SU-DHL-6 (cell line): Measurements from ENCODE around the gene B3GNT2.

Experiments
- CTCF ChIP-seq: fragments of 200-600 bp; sonication (generic); IDR thresholded peaks from one replicate; pipeline ENCODE4 v1.5.1; 2017; ENCODE audit warnings: antibody characterized with exemption, mild to moderate bottlenecking, low read length, moderate library complexity; ENCODE audit not compliant: insufficient read depth, poor library complexity, severe bottlenecking
- EZH2phosphoT487 ChIP-seq: fragments of 200-600 bp; sonication (generic), shearing (Covaris generic); conservative IDR thresholded peaks from 2 replicates; pipeline ENCODE4 v1.6.1; 2018; ENCODE audit warnings: mild to moderate bottlenecking, antibody characterized with exemption, low read length, moderate library complexity, mixed read lengths

GRCh38 chr2:62186156-62186905 is 9.6 kb upstream of the B3GNT2 start:
- TF ChIP-seq EZH2phosphoT487 (no peak), CTCF (no peak)
